NCI-H2081 (cell line): ENCODE data around the gene PLA1A.
"Not testable (repeated sequence)": the region's sequence is repeated elsewhere in the genome, so short reads cannot be mapped to it uniquely, and the experiment has no call there.

Experiments
- DNase-seq, 2 experiments: peaks; one replicate each; lab custom pipeline; 2025; lab: John Stamatoyannopoulos, UW

Gene PLA1A

GRCh38 chr3:119579366-119580066 is 18.2 kb upstream of the PLA1A start, which contains the start of gene ADPRH:
ADPRH (plus strand) TSS chr3:119579492; CDS start chr3:119582170, 2,678 bp downstream.
- no peak for DNase-seq

DNA sequence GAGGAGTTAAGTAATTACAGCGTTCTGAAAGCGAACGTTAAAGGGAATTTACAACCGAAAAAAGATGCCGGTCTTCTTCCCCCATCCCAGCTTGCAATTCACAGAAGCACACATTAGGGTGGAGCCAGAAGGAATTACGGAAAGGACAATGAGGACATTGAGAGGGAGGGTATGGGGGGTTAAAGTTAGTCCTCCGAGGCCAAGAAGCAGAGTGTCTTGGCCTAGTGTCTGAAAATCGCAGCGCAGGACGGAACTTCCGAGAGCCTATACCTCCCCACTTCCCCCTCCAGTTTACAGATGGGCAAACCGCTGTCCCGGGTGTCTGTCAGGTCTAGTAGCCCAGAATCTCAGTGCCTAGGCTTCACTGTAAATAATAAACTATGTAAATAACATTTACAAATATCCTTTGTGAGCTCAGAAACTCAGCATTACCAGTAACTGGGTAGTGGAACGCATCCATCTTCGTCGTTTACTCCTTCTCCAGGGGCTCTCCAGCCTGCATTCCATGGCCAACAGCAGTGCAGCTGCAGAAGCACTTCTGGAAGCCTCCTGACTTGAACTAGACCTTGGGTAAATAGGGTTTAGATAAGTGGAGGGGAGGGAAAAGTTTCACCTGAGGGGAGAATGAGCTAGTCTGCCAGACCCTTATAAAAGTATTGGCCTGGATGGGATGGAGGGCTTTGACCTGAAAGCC is 17.5 kb upstream of the PLA1A start:
- DNase-seq: no peak

GRCh38 chr3:119582178-119582577 is 15.5 kb upstream of the PLA1A start:
- no peak for DNase-seq

DNA sequence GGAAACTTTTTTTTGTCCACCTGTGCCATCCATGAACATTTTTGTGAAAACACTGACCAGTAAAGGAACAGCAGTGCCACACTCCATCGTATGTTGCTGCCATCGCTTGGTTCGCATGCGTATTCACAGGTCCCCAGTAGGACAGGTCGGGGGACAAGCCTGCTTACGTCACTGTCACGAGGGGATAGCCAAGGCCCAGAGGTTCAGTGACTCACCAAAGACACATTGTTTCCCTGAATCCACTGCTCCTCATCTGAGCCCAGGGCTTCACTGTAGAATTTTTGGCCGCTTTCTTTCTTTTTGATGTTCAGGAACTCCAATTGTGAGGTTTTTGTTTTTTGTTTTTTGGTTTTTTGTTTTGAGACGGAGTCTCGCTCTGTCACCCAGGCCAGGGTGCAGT is 12.5 kb upstream of the PLA1A start:
- no peak for DNase-seq

GRCh38 chr3:119585856-119586570 is 11.7 kb upstream of the PLA1A start:
- DNase-seq: no peak

DNA sequence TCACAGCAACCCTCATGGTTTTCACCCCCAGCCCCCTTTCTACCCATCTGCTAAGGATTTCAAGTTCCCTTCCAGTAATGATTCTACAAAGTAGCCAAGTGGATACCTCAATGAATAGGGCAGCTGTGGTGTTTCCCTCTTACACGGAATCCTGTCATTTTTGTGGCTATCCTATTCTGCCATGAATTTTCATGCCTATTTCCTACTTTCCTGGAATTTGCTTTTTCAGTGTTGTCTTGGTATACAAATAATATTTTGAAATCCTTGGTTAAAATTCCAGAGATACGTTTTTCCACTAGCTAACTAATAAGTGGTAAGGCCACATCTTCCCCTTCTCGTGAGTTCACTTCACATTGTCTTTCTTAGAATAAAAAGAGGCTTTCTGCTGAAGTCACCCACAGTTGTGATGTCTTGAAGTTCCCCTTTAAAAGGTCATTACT is 10.9 kb upstream of the PLA1A start:
- no peak for DNase-seq

- DNase-seq: no peak
These were observed 9.6 kb upstream of the PLA1A start for GRCh38 chr3:119588112-119588511.

DNA sequence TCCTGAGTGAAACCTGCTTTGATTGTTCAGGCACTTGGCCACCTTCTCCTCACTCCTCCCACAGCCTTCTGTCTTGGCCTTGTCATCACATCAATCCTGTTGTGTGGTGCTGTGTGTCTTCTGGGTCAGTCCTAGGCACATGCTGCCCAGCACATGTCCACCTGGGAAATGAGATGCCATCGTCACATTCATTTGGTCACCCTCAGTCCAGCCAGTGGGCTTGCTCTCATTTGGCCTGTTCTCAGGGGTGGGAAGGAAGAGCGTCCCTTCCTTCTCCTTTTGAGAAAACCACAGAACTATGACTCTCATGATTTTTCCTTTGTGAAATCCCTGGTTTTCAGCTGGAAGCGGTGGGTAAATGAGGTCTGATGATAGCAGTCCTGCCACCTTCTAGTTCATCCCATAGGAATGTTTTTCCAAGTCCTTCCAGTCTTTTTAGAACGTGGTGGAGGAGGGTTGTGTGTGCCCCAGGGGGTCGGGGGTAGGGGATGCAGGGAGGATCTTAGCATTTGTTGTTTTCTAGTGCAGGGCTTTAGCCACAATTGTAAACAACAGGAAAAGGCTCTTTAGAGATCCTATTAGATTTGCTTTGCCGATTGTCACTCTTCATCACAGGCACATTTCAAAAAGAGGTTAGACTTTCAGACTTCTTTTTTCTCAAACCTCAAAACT is 8.4 kb upstream of the PLA1A start:
- no peak for DNase-seq

GRCh38 chr3:119590706-119591105 is 7.0 kb upstream of the PLA1A start:
- DNase-seq: no peak

DNA sequence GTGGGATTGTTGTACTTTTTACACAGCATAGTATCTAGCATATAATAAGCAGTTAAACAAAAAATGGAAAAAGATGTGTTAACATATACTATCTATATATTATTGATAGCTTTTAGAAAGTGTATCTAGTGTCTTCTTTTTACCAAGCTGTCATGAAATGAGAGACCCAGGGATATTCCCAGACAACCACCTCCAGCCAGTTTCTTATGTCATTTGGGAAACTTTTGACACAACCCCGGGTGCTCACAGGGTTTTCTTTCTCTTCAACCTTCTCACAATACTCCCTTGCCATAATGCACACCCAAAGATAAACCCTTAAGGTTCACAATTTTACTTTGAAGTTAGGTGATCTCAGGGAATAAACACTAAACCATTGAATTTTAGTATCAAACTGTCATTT is 4.8 kb upstream of the PLA1A start:
- no peak for DNase-seq

- DNase-seq: no peak
These were observed 3.6 kb upstream of the PLA1A start for GRCh38 chr3:119594066-119594465.

DNA sequence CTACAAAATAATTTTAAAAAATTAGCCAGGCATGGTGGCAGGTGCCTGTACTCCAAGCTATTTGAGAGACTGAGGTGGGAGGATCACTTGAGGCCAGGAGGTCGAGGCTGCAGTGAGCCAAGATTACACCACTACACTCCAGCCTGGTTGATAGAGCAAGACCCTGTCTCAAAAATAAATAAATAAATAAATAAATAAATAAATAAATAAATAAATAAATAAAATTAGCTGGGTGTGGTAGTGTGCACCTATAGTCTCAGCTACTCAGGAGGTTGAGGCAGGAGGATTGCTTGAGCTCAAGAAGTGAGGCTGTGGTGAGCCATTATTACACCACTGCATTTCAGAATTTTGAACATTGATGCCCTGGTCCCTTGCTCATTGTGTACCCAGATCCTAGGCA is 2.8 kb upstream of the PLA1A start:
- not testable (repeated sequence) for DNase-seq

- no peak for DNase-seq
These were observed 1.9 kb upstream of the PLA1A start for GRCh38 chr3:119595639-119596334.

- no peak for DNase-seq
These were observed 1.3 kb upstream of the PLA1A start for GRCh38 chr3:119596398-119596797.

GRCh38 chr3:119598410-119599098 is 869 bp downstream of the PLA1A start:
- no peak for DNase-seq

DNA sequence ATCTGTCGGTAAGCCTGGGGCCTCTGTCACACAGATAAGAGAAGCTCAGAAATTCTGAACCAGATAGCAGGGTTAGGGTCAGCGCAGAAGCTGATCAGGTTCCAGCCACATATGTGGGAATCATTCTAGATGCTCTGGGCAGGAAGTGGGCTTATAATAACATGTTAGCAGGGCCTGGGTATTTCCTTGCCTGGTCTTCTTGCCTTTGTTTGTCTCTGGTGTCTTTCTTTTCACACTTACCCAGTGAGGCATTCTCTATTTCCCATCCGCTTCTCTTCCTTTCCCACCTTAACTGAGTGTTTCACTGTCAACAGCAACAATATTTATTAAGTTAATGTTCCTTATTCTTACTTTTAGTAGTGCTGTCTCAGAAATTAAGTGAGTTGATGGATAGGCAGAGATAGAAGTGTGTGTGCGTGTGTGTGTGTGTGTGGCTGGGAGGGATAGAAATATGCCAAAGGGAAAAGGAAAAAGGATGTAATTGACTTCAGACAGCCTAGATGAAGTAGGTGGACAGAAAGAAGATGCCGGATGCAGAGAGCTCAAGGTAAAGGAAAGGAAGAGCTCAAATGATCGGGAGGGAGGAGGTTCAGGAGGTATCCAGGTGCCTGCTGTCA is 2.0 kb downstream of the PLA1A start:
- no peak for DNase-seq

- no peak for DNase-seq
These were observed 3.0 kb downstream of the PLA1A start for GRCh38 chr3:119600732-119601131.

DNA sequence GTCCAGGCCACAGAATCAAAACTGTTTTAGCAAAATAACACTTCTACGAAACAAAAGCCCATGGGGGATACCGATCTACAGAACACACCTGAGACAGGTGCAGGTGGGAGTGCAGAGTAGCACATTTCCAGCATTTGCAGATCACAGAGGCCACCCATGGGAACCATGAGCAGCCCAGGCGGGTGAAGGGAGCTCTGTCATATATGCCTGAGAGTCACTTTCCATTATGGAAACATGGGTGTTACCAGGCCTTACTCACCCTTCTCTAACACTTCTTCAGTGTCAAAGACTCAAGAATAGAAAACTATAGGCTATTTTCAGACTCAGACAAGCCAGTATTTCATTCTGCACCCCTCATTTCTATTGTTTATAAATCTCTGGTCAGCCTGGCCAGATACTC is 3.5 kb downstream of the PLA1A start:
- no peak for DNase-seq

- DNase-seq: no peak
These were observed 5.0 kb downstream of the PLA1A start for GRCh38 chr3:119602676-119603075.

GRCh38 chr3:119604878-119605277 is 7.2 kb downstream of the PLA1A start:
- DNase-seq: no peak
